ENCODE data around the gene PLEKHG5.

The PLEKHG5 gene

GRCh38 chr1:6424619-6425593 lies 66.6 kb downstream of the PLEKHG5 start, which contains the start of gene ESPN:
TSS of gene ESPN (plus strand) at chr1:6424776. CDS start at chr1:6424956, 180 bp downstream.
- no peak for DNase-seq (ENCODE audit: low spot score)

- no peak for DNase-seq (ENCODE audit: low spot score)
These were observed 67.4 kb downstream of the PLEKHG5 start for GRCh38 chr1:6424000-6424565.

GRCh38 chr1:6423321-6423999 lies 68.0 kb downstream of the PLEKHG5 start:
- DNase-seq (ENCODE audit: low spot score) = no peak

GRCh38 chr1:6421266-6421665 lies 70.2 kb downstream of the PLEKHG5 start:
- DNase-seq (ENCODE audit: low spot score) = no peak

GRCh38 chr1:6420454-6421042 lies 70.9 kb downstream of the PLEKHG5 start:
- DNase-seq (ENCODE audit: low spot score) = no peak

- DNase-seq (ENCODE audit: low spot score) = no peak
These were observed 71.5 kb downstream of the PLEKHG5 start, which contains the start of gene HES2 for GRCh38 chr1:6419804-6420453. TSS of gene HES2 (minus strand) at chr1:6419919. CDS start at chr1:6419820, 99 bp downstream.

- no peak for DNase-seq (ENCODE audit: low spot score)
These were observed 72.1 kb downstream of the PLEKHG5 start for GRCh38 chr1:6419397-6419803.

GRCh38 chr1:6418668-6419396 lies 72.6 kb downstream of the PLEKHG5 start:
- DNase-seq (ENCODE audit: low spot score) = no peak

GRCh38 chr1:6417961-6418667 lies 73.4 kb downstream of the PLEKHG5 start:
- DNase-seq (ENCODE audit: low spot score) = no peak

All from left forelimb (tissue), 1 donor.